Brain microvascular endothelial cell (primary cell): Measurements from ENCODE around the gene VPS33A.
A peak's percentile ranks its signal among the peaks of the same experiment; 100 is the strongest.

Experiments used
- DNase-seq: peaks from one replicate; pipeline ENCODE4 v3.0.0-alpha.2; 2020
- H3K27ac ChIP-seq: fragments of 250-450 bp; sonication (Bioruptor Pico); 2 replicates; pipeline ENCODE4 v1.5.1; 2020; ENCODE audit warnings: mild to moderate bottlenecking, moderate library complexity
- H3K27me3 ChIP-seq: fragments of 250-450 bp; sonication (Bioruptor Pico); replicated peaks from 2 replicates; pipeline ENCODE4 v1.5.1; 2020; ENCODE audit warnings: mild to moderate bottlenecking
- H3K36me3 ChIP-seq: fragments of 250-450 bp; sonication (Bioruptor Pico); replicated peaks from 2 replicates; pipeline ENCODE4 v1.5.1; 2020; ENCODE audit warnings: mild to moderate bottlenecking
- H3K4me3 ChIP-seq: 2 replicates; pipeline ENCODE4 v1.5.1; 2011; ENCODE audit warnings: low read depth, mild to moderate bottlenecking, control low read depth, low read length, moderate library complexity
- in situ Hi-C: cut with HindIII; loops from 2 replicates; pipeline ENCODE4 v1.10.0; 2017; ENCODE audit warnings: low sequenced_read_pairs, low pct_ligation_motif_present
- TF ChIP-seq, protein P1 (sequence below): IDR thresholded peaks from 2 replicates; pipeline ENCODE4 v1.5.1; 2011; ENCODE audit warnings: low read depth, mild to moderate bottlenecking, moderate library complexity, low read length, control low read depth, inconsistent platforms; ENCODE audit errors: missing control alignments

Gene VPS33A

DNA sequence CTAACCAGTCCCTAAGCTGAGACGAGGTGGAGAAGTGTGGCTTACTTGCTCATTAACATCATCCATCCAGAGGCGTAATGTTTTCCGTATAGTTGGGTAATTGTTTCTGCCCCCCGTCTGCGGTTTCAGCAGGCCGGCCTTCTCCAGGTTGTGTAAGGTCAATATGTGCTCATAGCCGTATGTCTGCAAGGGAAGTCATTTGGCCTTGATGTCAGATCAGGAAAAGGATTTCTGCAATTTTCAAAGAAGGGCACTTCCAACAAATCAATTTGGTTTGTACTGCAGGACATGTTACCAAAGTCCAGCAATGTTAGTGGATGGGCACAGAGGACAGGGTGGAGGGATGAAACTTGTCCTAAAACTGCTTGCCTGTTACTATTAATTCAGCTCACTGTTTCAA lies 30.6 kb downstream of the VPS33A start:
- H3K36me3 ChIP-seq, result peaks cover 14% of the 10 kb centered on the region
- in situ Hi-C loops, result no loop called here
- H3K27ac ChIP-seq, result no peak overlapping the region
- no peaks in the 10 kb centered on the region for H3K27me3 ChIP-seq
- TF ChIP-seq, protein P1, sequence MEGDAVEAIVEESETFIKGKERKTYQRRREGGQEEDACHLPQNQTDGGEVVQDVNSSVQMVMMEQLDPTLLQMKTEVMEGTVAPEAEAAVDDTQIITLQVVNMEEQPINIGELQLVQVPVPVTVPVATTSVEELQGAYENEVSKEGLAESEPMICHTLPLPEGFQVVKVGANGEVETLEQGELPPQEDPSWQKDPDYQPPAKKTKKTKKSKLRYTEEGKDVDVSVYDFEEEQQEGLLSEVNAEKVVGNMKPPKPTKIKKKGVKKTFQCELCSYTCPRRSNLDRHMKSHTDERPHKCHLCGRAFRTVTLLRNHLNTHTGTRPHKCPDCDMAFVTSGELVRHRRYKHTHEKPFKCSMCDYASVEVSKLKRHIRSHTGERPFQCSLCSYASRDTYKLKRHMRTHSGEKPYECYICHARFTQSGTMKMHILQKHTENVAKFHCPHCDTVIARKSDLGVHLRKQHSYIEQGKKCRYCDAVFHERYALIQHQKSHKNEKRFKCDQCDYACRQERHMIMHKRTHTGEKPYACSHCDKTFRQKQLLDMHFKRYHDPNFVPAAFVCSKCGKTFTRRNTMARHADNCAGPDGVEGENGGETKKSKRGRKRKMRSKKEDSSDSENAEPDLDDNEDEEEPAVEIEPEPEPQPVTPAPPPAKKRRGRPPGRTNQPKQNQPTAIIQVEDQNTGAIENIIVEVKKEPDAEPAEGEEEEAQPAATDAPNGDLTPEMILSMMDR, result no peak
- no peak for DNase-seq
- H3K4me3 ChIP-seq, result no peak overlapping the region

DNA sequence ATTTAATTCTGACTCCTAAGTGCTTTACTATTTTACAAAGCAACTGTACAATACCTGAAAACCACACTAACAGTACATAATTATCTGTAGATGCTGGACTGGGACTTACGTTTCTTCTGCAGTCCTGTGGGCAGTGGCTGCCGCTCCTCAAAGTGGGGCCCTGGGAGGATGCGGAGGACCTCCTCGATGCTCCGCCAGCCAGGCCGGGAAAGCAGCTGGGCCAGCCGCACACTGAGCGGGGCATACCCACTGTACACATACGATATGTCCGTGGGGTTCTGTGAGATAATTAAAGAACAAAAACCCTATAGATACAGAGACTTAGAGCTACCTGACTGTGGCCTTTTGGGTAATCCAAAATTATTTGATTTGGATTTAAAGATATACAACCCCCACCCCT lies 33.6 kb downstream of the VPS33A start:
- H3K36me3 ChIP-seq, result peaks cover 12% of the 10 kb centered on the region
- no peaks in the 10 kb centered on the region for H3K27me3 ChIP-seq
- TF ChIP-seq, protein P1, result no peak
- DNase-seq, result no peak
- no peak overlapping the region for H3K27ac ChIP-seq
- in situ Hi-C loops, result no loop called here
- no peak overlapping the region for H3K4me3 ChIP-seq

DNA sequence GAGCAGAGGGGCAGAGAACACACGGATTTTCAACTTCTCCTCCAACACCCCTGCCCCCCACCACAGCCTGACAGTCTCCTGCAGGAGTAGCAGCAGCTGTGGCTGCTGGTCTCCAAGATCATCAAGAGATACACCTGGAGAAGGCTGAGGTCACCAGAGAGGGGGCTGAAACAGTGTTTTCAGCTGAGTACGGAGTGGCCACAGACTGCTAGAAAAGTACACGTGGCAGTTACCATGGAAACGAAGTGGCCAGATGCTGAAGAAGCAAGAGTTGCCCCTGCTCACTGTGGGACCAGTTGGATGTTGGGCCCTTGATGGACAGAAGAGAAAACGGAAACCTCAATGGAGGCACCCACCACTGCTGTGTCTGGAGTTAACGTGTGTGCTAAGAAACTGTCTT lies 35.5 kb downstream of the VPS33A start:
- in situ Hi-C loops, result no loop called here
- TF ChIP-seq, protein P1, result no peak
- Histone ChIP-seq H3K27me3 (no peaks in the 10 kb centered on the region), H3K4me3 (no peak overlapping the region), H3K36me3 (peaks cover 8% of the 10 kb centered on the region), H3K27ac (no peak overlapping the region)
- no peak for DNase-seq

DNA sequence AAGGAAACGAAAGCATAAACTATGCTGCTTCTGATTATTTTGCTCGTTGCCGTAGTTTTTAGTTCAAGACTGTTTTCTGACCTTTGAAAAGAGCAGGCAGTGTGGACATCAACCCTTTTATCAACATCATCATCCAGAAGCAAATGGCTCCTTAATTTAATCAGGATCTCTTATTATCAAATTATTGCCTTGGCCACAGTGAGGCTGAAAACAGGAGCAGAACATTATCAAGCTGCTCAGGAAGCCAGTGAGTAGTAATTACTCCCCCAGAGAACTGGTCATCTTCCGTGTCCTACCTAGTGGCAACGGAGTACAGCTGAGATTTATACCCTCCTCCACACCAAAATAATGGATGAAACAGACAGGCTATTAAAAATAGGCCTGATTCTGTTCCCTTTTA lies 38.2 kb downstream of the VPS33A start:
- H3K4me3 ChIP-seq, result no peak overlapping the region
- no peaks in the 10 kb centered on the region for H3K36me3 ChIP-seq
- no peak overlapping the region for H3K27ac ChIP-seq

DNA sequence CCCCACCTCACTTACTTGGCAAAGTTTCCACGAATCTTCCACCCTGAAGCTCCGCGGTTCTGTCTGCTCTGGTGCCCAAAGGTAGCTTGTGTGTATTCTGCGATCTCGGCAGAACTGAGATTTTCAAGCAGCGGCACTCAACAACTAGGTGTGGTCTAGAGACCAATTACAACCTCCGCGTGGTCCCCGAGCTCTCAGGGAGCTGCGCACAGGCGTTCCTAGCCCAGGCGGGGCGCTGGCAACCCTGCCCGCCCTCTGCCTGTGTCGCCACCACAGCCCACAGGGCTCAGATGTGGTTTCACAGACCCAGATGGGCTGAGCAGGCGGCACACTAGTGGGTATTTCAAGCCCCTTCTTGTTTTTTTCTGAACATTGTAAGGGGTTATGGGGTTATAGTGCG lies 39.0 kb downstream of the VPS33A start:
- TF ChIP-seq, protein P1, result no peak
- Histone ChIP-seq H3K36me3 (no peaks in the 10 kb centered on the region), H3K27ac (no peak overlapping the region), H3K27me3 (no peaks in the 10 kb centered on the region), H3K4me3 (no peak overlapping the region)
- DNase-seq, result no peak
- in situ Hi-C loops, result no loop called here

More for the DNA sequence above, 38.2 kb downstream of the VPS33A start:
- no peaks in the 10 kb centered on the region for H3K27me3 ChIP-seq
- DNase-seq, result no peak
- TF ChIP-seq, protein P1, result no peak
- in situ Hi-C loops, result no loop called here

DNA sequence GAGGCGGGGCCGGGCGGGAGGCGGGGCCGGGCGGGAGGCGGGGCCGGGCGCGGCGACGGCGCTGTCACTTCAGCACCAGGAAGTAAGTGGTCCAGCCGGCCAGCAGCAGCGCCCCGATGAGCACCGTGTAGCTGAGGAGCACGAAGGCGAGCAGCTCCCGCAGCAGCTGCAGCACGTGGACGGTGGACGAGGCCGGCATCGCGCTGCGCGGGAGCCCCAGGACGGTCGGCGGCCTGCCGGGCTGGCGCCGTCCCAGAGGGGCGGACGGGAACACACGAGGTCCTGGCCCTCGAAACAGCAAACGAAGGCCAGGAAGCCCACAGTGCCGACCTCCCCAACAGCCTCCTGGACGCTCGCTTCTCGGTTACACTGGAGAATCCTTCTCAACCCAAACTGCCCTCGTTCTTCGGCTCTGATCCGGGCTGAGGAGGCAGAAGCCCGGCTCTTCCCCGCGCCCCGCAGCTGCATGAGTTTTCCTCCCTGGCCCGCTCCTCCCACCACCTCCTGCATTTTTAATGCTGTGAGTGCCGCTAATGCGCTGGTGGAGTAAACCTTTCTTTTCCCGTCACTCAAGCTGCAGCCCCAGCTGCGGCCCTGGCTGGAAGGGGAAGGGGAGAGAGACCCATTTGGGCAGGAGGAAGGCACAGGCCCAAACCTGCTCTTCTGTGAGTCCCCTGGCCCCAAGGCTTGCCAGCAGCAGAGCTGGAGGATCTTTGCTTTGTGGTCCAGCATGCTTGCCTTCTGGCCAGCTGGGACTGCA lies 39.7 kb downstream of the VPS33A start:
- DNase-seq, result no peak
- TF ChIP-seq, protein P1, result no peak
- Histone ChIP-seq H3K27me3 (no peaks in the 10 kb centered on the region), H3K27ac (no peak overlapping the region), H3K4me3 (peak overlapping the region; percentile 22), H3K36me3 (no peaks in the 10 kb centered on the region)
- in situ Hi-C loops, result no loop called here
